Measurements from ENCODE around the gene HMOX1.
A peak's percentile ranks its signal among the peaks of the same experiment; 100 is the strongest.

The HMOX1 gene

GRCh38 chr22:35380537-35381423 is at the start of gene HMOX1:
Gene HMOX1, plus strand, starts transcription at chr22:35381096. Its CDS starts 78 bp downstream, at chr22:35381174.
- no peak for DNase-seq

DNA sequence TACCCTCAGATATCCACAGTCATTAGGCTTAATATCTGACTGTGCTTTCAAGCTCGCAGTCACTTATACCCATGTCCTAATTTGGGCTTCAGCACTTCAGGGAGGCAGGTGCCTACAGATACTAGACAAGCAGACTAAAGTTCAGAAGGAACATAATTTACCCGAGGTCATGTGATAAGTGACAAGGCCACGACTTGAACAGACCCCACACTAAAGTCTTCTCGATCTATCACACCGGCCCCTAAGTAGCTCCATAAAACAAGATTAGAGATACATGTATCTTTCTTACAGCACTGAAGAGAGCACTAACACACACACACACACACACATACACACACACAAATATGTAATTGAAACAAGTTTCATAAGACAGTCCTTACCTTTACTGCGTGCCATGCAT is 48.6 kb upstream of the HMOX1 start:
- no peak for DNase-seq

DNA sequence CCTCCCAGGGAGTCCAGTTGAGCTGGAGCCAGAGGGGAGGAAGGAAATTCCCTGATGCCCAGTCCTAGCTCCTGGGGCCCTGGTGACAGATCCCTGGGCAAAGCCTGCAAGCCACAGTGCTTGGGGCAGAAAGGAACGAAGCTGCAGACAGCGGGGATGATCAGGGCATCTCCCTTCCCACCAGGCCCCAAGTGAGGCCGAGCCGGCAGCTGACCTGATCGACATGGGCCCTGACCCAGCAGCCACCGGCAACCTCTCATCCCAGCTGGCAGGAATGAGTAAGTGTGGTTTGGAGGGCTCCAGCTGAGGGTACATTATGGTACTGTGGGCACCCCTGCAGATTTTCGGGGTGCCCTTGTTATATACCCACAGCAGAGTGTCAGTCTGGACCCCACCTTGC is 47.7 kb upstream of the HMOX1 start:
- no peak for DNase-seq

DNA sequence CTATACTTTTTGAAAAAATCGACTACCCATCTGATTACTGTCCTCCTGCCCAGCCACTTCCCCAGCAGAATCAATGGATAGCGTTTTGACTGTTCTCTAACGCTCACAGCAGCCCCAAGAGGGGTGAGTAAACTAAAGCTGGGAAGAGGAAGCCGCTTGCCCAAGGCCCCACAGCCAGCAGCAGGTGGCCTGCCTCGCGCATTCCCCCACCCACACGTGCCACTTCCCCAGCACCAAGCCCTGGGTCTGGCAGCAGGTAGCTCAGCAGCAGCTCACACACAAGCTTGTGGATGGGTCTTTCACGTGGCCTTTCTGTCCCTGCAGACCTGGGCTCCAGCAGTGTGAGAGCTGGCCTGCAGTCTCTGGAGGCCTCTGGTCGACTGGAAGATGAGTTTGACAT is 46.9 kb upstream of the HMOX1 start:
- DNase-seq: no peak

DNA sequence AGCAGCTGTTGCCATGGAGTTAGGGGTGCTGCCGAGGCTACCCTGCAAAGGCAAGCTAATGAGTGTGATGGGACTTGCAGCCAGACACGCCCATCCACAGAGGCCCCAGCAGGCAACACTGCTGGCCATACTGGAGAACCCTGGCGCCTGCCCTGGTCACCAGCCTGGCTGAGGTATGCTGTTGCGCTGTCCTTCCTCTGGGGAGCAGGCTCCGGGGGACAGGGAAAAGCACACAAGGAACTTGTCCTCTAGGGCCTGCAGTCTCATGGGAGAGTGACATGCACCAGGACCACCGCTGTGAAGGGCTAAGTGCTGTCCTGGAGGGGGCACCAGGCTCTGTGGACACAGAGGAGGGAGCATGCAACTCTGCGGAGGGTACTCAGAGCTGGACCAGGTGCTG is 45.4 kb upstream of the HMOX1 start:
- DNase-seq: no peak

GRCh38 chr22:35335936-35336781 is 44.7 kb upstream of the HMOX1 start:
- DNase-seq: no peak

- DNase-seq: no peak
Observed at GRCh38 chr22:35337932-35338331, 43.0 kb upstream of the HMOX1 start.

- no peak for DNase-seq
Observed at GRCh38 chr22:35341090-35341874, 39.6 kb upstream of the HMOX1 start.

- DNase-seq: no peak
Observed at GRCh38 chr22:35342390-35342789, 38.5 kb upstream of the HMOX1 start.

- DNase-seq: no peak
Observed at GRCh38 chr22:35343664-35344550, 37.0 kb upstream of the HMOX1 start.

DNA sequence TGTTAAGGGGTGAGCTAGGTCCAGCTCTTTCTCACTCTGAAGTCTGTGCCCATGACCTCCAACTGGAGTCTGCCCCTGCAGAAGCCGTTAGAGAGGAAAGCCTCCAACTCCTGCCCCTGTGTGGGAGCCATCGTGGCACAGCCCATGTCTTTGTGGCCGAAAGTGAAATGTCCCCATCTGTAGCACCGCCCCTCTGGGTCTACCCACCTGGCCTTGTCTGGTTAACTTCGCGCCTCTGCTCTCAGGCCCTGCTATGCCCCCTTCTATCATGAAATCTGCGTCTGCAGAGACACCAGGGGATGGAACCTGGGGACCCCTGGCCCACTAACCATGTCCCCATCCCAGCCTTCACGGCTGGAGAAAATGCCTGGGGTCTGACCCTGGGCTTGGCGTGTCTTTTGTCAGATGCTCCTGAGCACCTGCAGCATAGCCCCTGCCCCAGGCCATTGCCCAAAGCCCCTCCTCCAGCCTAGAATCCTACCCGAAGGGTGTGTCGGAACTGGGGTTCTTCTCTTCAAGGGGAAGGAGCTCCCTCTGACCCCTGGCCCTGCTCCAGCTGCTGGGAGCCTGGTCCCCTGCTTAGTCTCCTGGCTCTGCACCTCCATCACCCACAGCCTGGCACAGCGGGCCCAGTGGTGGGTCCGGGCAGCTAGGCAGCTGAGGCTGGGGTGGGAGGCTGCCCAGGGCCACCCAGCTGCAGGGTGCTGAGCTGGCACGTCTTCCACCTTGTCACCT is 35.8 kb upstream of the HMOX1 start:
- DNase-seq: no peak

GRCh38 chr22:35345808-35346505 is 34.9 kb upstream of the HMOX1 start:
- no peak for DNase-seq

DNA sequence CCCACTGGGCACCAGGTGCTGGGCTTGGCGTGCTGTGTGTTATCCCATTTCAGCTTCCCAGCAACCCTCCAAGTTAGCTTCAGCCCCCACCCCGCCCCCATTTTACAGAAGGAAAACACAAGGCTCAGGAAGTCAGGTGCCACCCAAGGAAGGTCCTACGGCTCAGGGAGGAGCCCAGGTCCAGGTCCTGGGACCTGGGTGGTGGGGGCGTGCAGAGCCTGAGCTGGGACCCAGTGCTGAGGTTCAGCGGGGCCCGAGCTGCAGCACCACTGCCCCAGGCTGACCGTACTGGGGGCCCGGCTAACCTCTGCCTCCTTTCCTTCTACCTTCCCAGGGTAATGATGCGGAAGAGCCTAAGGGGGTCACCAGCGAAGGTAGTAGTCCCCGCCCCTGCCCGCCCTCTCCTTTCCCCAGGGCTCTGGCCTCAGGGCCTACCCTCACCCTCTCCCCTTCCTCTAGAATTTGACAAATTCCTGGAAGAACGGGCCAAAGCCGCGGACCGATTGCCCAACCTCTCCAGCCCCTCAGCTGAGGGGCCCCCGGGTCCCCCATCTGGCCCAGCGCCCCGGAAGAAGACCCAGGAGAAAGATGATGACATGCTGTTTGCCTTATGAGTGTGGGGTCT is 34.2 kb upstream of the HMOX1 start:
- no peak for DNase-seq

GRCh38 chr22:35347462-35347861 is 33.4 kb upstream of the HMOX1 start:
- no peak for DNase-seq

- DNase-seq: no peak
Observed at GRCh38 chr22:35348026-35348590, 32.8 kb upstream of the HMOX1 start.

DNA sequence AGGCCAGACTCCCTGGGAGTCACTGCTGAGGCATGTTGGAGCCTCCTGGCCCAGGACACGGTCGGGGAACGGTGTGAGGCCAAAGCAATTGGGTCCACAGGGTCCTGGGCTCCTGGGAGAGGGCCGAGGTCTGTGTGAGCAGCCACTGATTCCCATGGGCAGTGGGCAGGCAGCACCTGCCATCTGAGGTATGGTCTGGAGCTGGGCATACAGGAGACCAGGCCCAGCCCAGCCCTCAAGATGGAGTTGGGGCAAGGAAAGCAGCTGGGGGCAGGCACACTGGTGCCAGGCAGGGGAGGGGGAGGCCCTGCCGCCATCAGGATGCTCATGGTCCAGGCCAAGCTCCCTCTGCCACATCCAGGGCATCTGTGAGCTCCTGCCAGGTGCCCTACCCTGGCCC is 32.2 kb upstream of the HMOX1 start:
- DNase-seq: no peak

- DNase-seq: peak; percentile 50
Observed at GRCh38 chr22:35349368-35349703, 31.6 kb upstream of the HMOX1 start.

GRCh38 chr22:35349704-35350538 is 31.0 kb upstream of the HMOX1 start:
- DNase-seq: no peak

All from NCI-H2107 (cell line).